ENCODE results near the gene ARMC9. TPM values are rescaled to one million over a fixed set of nuclear protein-coding genes. Genes with fewer than 3 reads are reported as not detected.

Gene ARMC9
- total RNA-seq, 1 experiment from 2014 or later: 16.4 TPM

GRCh38 chr2:231394211-231395141 lies 196.0 kb downstream of the ARMC9 start:
- no TSS peak for BruUV-seq (replicated peaks)
- RAD21 ChIA-PET (ENCODE audit: low non-redundant PET in 1 of 2, low total read pairs in 2 of 2, uncharacterized antibody in 2 of 2, unreplicated experiment in 2 of 2): interaction anchor here in 1 of 2 experiments (0.6 kb wide), 1 partner anchor 1252 kb away, joined by 3 read pairs; no protein-coding TSS in a partner anchor
- TF ChIP-seq ZFX (IDR thresholded peaks at IDR 0.05) (no peak), CTCF (IDR thresholded peaks at IDR 0.05 in 2 of 3, conservative IDR thresholded peaks at IDR 0.05 in 1 of 3; ENCODE audit: borderline replicate concordance in 1 of 3, insufficient read depth in 1 of 3, low read depth in 2 of 3, low read length in 2 of 3) (peak; percentile 20 to 51 (median 42); a peak in 4 of 6 replicates), POLR2A (IDR thresholded peaks at IDR 0.05; ENCODE audit: borderline replicate concordance, extremely low read depth, insufficient read depth, insufficient read length) (no peak), EGR1 (IDR thresholded peaks at IDR 0.05; ENCODE audit: low read depth) (no peak), RAD21 (IDR thresholded peaks at IDR 0.05; ENCODE audit: low read depth) (peak; percentile 28; the same call in 1 of the 2 replicates), EZH2phosphoT487 (IDR thresholded peaks at IDR 0.05; ENCODE audit: borderline replicate concordance) (no peak)
- no peaks in the 10 kb centered on the region for H3K79me2 ChIP-seq (ENCODE audit: insufficient read depth, low read length)
- CTCF ChIA-PET: interaction anchor here (1.6 kb wide), 1 partner anchor 11 kb away, joined by 4 read pairs; no protein-coding TSS in a partner anchor
- H3K9ac ChIP-seq (ENCODE audit: low read length): peak overlapping the region; percentile 61
- H2AFZ ChIP-seq (ENCODE audit: low read depth, low read length, poor library complexity, severe bottlenecking): no peak overlapping the region
- no peaks in the 10 kb centered on the region for H3K36me3 ChIP-seq (ENCODE audit: control insufficient read depth in 1 of 2, insufficient read depth in 2 of 2, low read length in 2 of 2)
- H3K4me3 ChIP-seq (replicated peaks in 1 of 2; ENCODE audit: low read depth in 1 of 2, low read length in 2 of 2): peak overlapping the region; percentile 52 to 62
- peak; percentile 29; the same call in 1 of the 2 replicates for ATAC-seq
- POLR2A ChIA-PET: no interaction called here
- H4K20me1 ChIP-seq (ENCODE audit: insufficient read depth): no peaks in the 10 kb centered on the region
- peaks cover 10 to 26% of the 10 kb centered on the region in 2 experiments for H3K4me1 ChIP-seq (ENCODE audit: control insufficient read depth in 1 of 2, insufficient read depth in 2 of 2, low read length in 2 of 2)
- H3K27ac ChIP-seq (ENCODE audit: low read depth, low read length): no peak overlapping the region; the same call in 1 of the 2 replicates
- H3K9me3 ChIP-seq (ENCODE audit: control insufficient read depth in 1 of 2, insufficient read depth in 1 of 2, low read depth in 1 of 2, low read length in 2 of 2): no peaks in the 10 kb centered on the region
- DNase-seq (ENCODE audit: low read depth, low spot score): no peak
- intact Hi-C loops (cut with micrococcal nuclease): no loop called here
- H3K9me2 ChIP-seq (ENCODE audit: insufficient read depth): no peaks in the 10 kb centered on the region
- H3K4me2 ChIP-seq (ENCODE audit: low read length): peak overlapping the region; percentile 93
- no peaks in the 10 kb centered on the region for H3K27me3 ChIP-seq (ENCODE audit: insufficient read depth, low read length)
